Astrocyte of the cerebellum (primary cell): ENCODE measurements around the gene MAML3.
"Not testable (repeated sequence)": the region's sequence is repeated elsewhere in the genome, so short reads cannot be mapped to it uniquely, and the experiment has no call there.

ENCODE experiments used
- DNase-seq: peaks from one replicate; pipeline ENCODE4 v3.0.0-alpha.2; 2011; ENCODE audit warnings: low read depth
- H3K4me3 ChIP-seq: 2 replicates; pipeline ENCODE4 v1.5.1; 2011; ENCODE audit warnings: mild to moderate bottlenecking, low read depth, low read length, moderate library complexity
- in situ Hi-C: cut with HindIII; loops from 2 replicates; pipeline ENCODE4 v1.10.0; 2017; ENCODE audit warnings: low sequenced_read_pairs
- TF ChIP-seq, protein P1 (sequence below): IDR thresholded peaks from 2 replicates; pipeline ENCODE4 v1.5.1; 2012; ENCODE audit warnings: low read length, low read depth, moderate library complexity, mild to moderate bottlenecking; ENCODE audit errors: missing control alignments

The MAML3 gene

GRCh38 chr4:139956507-139957017 lies 197.4 kb downstream of the MAML3 start:
- no peak overlapping the region for H3K4me3 ChIP-seq
- in situ Hi-C loops = no loop called here
- TF ChIP-seq, protein P1, sequence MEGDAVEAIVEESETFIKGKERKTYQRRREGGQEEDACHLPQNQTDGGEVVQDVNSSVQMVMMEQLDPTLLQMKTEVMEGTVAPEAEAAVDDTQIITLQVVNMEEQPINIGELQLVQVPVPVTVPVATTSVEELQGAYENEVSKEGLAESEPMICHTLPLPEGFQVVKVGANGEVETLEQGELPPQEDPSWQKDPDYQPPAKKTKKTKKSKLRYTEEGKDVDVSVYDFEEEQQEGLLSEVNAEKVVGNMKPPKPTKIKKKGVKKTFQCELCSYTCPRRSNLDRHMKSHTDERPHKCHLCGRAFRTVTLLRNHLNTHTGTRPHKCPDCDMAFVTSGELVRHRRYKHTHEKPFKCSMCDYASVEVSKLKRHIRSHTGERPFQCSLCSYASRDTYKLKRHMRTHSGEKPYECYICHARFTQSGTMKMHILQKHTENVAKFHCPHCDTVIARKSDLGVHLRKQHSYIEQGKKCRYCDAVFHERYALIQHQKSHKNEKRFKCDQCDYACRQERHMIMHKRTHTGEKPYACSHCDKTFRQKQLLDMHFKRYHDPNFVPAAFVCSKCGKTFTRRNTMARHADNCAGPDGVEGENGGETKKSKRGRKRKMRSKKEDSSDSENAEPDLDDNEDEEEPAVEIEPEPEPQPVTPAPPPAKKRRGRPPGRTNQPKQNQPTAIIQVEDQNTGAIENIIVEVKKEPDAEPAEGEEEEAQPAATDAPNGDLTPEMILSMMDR = no peak
- DNase-seq = no peak

DNA sequence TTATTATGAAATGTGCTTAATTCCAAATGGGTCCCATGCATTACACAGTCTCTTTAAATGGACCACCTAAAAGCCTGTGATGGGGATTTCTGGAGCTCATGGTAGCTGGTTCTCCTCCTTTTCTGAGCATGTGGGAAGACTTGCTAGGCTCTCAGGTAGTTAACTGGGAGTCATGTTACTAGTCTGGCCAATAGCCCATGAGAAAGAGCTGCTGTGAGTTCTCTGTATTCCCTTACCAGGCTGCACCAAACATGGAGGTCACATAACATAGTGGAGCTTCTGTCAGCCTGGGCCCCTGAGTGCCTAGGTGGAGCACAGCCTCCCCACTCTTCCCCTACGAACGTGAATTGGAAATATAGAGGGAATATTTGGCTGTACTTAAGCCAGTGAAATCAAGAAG lies 198.4 kb downstream of the MAML3 start:
- in situ Hi-C loops = no loop called here
- TF ChIP-seq, protein P1 = no peak
- H3K4me3 ChIP-seq = no peak overlapping the region
- no peak for DNase-seq

DNA sequence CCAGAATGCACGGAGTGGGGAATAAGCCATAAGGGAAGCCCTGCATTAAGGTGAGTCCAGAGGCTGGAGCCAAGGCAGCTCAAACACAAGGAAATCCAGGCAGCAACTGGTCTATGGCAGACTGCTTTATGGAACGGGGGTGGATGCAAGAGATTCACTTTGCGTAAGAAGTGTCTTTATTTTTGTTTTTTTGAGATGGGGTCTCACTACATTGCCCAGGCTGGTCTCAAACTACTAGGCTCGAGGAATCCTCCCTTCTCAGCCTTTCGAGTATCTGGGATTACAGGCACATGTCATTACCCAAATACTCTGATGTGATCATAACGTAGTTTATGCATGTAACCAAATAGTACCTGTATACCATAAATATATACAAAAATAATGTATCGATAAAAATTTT lies 199.5 kb downstream of the MAML3 start:
- TF ChIP-seq, protein P1 = no peak
- H3K4me3 ChIP-seq = no peak overlapping the region
- in situ Hi-C loops = no loop called here
- no peak for DNase-seq

DNA sequence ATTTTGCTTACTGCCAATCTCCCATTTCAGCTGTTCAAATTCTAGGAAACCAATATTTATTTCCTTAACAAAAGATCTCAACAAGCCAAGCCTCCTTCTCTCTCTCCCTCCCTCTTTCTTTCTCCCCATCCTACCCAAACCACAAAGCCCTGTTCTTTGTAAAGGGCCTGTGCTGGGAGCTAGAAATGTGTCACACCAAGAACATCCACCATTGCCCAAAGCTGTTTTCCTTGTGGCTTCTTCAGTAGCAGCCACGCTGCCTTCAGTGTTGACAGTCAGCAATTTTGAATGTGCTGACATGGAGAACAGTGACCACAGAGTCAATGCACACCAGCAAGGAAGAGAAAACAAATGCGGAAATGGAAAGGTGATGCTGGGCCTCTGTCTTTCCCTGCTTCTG lies 203.0 kb downstream of the MAML3 start:
- no peak overlapping the region for H3K4me3 ChIP-seq
- TF ChIP-seq, protein P1 = no peak
- peak; percentile 64 for DNase-seq

DNA sequence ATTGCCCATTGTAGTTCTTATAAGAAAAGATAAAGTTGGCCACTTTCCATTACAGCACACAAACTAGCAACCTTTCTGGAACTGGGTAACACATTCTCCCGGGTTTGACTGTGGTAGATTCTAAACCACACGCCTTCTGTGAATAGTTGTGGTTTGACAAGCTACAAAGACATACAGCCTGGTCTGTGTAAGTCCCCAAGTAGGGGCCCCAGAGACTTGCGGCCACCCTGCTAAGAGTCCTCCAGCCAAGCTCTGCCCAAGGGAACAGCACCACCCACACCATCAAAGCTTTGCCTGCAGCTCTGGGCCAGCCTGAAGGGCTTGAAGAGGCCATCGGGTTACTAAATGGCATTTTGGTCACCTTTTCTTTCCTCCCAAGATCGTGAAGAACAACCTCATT lies 203.4 kb downstream of the MAML3 start:
- H3K4me3 ChIP-seq = no peak overlapping the region
- peak; percentile 74 for DNase-seq
- in situ Hi-C loops = no loop called here
- TF ChIP-seq, protein P1 = no peak

More for the DNA sequence above, 203.0 kb downstream of the MAML3 start:
- in situ Hi-C loops = no loop called here

- in situ Hi-C loops, DNase-seq: not testable (repeated sequence)
Measured at GRCh38 chr4:139944916-139945315, 209.1 kb downstream of the MAML3 start.

DNA sequence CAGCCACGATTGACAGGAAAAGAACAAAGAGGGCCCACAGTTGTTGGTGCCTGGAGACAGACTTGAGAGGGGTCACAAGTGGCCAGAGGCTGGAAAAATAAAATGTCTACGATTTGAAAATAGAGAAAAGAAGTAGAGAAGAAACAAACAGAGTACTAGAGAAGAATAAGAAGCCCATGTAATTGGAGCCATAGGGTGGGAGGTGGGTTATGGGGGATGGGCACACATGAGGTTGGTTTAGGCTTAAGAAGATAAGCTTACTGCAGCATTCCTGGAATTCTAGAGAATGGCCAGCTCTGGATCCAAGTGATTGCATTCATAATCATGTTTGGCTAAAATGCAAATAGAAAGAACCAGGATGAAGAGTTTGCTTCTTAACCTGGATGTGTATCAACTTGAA lies 210.7 kb downstream of the MAML3 start:
- in situ Hi-C loops = no loop called here
- DNase-seq = no peak
- TF ChIP-seq, protein P1 = no peak
- H3K4me3 ChIP-seq = no peak overlapping the region

More at GRCh38 chr4:139944916-139945315, 209.1 kb downstream of the MAML3 start:
- H3K4me3 ChIP-seq = not testable (repeated sequence)
